Measurements from ENCODE around the gene HOXC11.

HOXC11 gene

GRCh38 chr12:54019091-54019811 lies 46.3 kb downstream of the HOXC11 start:
- DNase-seq (ENCODE audit: low read depth in 1 of 2, low spot score in 1 of 2) = no peak
- H3K27ac ChIP-seq (replicated peaks) = no peak overlapping the region
- H3K27me3 ChIP-seq (ENCODE audit: insufficient read depth, poor library complexity, severe bottlenecking) = peaks cover 31% of the 10 kb centered on the region
- TF ChIP-seq, protein P1, sequence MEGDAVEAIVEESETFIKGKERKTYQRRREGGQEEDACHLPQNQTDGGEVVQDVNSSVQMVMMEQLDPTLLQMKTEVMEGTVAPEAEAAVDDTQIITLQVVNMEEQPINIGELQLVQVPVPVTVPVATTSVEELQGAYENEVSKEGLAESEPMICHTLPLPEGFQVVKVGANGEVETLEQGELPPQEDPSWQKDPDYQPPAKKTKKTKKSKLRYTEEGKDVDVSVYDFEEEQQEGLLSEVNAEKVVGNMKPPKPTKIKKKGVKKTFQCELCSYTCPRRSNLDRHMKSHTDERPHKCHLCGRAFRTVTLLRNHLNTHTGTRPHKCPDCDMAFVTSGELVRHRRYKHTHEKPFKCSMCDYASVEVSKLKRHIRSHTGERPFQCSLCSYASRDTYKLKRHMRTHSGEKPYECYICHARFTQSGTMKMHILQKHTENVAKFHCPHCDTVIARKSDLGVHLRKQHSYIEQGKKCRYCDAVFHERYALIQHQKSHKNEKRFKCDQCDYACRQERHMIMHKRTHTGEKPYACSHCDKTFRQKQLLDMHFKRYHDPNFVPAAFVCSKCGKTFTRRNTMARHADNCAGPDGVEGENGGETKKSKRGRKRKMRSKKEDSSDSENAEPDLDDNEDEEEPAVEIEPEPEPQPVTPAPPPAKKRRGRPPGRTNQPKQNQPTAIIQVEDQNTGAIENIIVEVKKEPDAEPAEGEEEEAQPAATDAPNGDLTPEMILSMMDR (IDR thresholded peaks at IDR 0.05; ENCODE audit: insufficient read depth, low read length) = no peak
- TF ChIP-seq POLR2AphosphoS5 (IDR thresholded peaks at IDR 0.05; ENCODE audit: low read depth) (no peak), SPI1 (IDR thresholded peaks at IDR 0.05; ENCODE audit: borderline replicate concordance, low read depth) (no peak)
- no peak overlapping the region for H3K4me3 ChIP-seq (replicated peaks; ENCODE audit: insufficient read depth, low read length)

GRCh38 chr12:54019924-54020590 lies 47.1 kb downstream of the HOXC11 start:
- H3K27me3 ChIP-seq (ENCODE audit: insufficient read depth, poor library complexity, severe bottlenecking) = peaks cover 25% of the 10 kb centered on the region
- no peak for DNase-seq (ENCODE audit: low read depth in 1 of 2, low spot score in 1 of 2)
- H3K27ac ChIP-seq (replicated peaks) = no peak overlapping the region
- no peak for TF ChIP-seq REST (IDR thresholded peaks at IDR 0.05; ENCODE audit: insufficient replicate concordance, low read depth)
- H3K4me3 ChIP-seq (replicated peaks; ENCODE audit: insufficient read depth, low read length) = no peak overlapping the region

DNA sequence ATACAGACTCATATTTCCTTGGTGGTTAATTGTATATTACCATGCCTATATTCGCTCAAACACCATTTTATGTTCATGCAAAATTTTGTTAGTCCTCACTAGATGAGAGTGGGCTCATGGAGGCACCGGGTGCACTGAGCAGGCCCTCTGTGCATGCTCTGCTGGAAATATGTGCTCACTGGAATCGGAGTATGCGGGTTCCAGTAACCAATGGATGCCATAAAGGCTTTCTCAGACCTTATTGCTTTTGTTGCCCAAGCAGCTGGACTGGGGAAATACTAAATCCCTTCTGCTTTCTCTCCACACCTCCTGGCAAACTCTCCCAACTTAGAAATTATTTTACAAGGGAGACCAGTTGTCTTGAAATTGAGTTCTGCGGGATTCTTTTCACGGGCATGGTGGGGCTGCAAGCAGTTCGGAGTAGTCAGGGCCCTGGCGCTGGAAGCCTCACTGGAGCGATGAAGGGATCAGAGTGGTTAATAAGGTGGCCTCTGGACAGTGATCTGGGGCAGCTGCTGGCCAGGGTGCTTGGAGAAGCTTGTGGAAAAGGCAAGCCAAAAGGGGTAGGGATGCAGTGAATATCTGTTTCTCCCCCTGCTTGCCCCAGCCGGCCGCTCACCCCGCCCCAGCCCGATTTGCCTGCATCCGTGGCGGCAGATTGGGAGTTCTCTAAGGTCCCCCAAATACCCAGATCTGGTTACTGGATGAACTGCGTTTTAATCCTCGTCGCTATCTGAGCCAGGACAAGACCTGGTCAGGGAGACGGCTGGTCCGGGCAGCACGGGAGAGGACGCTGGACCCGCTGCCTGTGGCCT lies 47.9 kb downstream of the HOXC11 start:
- DNase-seq (ENCODE audit: low read depth in 1 of 2, low spot score in 1 of 2) = no peak
- H3K4me3 ChIP-seq (replicated peaks; ENCODE audit: insufficient read depth, low read length) = no peak overlapping the region
- H3K27me3 ChIP-seq (ENCODE audit: insufficient read depth, poor library complexity, severe bottlenecking) = peaks cover 18% of the 10 kb centered on the region
- TF ChIP-seq, protein P1 (IDR thresholded peaks at IDR 0.05; ENCODE audit: insufficient read depth, low read length) = no peak
- TF ChIP-seq SPI1 (IDR thresholded peaks at IDR 0.05; ENCODE audit: borderline replicate concordance, low read depth) (no peak), REST (IDR thresholded peaks at IDR 0.05; ENCODE audit: insufficient replicate concordance, low read depth) (no peak), GABPA (IDR thresholded peaks at IDR 0.05; ENCODE audit: low read depth) (no peak)
- H3K27ac ChIP-seq (replicated peaks) = no peak overlapping the region

- no peak for TF ChIP-seq POLR2AphosphoS5 (IDR thresholded peaks at IDR 0.05; ENCODE audit: low read depth)
- TF ChIP-seq REST (IDR thresholded peaks at IDR 0.05; ENCODE audit: insufficient replicate concordance, low read depth) = no peak
- no peak for TF ChIP-seq GABPA (IDR thresholded peaks at IDR 0.05; ENCODE audit: low read depth)
- TF ChIP-seq, protein P1 (IDR thresholded peaks at IDR 0.05; ENCODE audit: insufficient read depth, low read length) = no peak
- no peak for TF ChIP-seq SPI1 (IDR thresholded peaks at IDR 0.05; ENCODE audit: borderline replicate concordance, low read depth)
- Histone ChIP-seq H3K27me3 (ENCODE audit: insufficient read depth, poor library complexity, severe bottlenecking) (peaks cover 13% of the 10 kb centered on the region), H3K4me3 (replicated peaks; ENCODE audit: insufficient read depth, low read length) (no peak overlapping the region), H3K27ac (replicated peaks) (no peak overlapping the region)
- no peak for DNase-seq (ENCODE audit: low read depth in 1 of 2, low spot score in 1 of 2)
Measured at GRCh38 chr12:54021432-54022013, 48.6 kb downstream of the HOXC11 start.
